CD4-positive, alpha-beta T cell treated with Interleukin-4 for 1 hour (primary cell): ENCODE results near the gene SOCS7.

Experiments
- DNase-seq, 2 donors: peaks; one replicate each; pipeline ENCODE4 v3.0.0-alpha.2; 2020 to 2022

Gene SOCS7

DNA sequence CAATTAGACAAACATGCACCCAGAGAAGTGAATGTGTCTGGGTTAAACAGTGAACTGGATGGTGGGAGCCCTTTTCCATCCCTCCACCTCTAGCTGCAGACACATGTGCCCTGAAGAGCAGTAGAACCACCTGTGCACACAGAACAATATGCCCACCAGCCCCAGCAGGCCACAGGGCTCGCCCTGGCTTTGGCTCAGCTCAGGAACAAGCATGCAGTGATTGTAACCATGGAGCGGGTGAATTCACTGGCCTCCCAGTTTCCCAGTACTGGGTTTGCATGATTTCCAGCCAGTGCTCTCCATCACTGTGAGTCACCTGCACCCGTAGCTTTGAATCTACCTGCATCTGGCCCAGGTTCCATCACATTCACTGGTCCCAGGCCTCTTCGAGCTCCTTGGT, 13.1 kb upstream of the SOCS7 start:
- no peak for DNase-seq

DNA sequence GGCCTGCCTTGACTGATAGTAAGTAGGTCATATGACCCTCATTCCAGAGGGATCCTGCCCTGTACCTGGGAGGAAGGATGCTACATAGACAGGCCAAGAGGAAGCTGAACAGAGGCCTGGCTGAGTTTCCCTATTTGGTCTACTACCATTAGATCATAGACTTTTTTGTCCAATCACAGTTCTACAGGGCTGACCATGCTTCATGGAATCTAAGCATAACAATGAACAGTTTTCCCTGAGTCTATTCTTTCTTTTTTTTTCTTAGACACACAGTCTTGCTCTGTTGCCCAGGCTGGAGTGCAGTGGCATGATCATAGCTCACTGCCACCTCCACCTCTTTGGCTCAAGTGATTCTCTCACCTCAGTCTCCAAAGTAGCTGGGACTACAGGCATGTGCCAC, 11.8 kb upstream of the SOCS7 start:
- no peak for DNase-seq

GRCh38 chr17:38341035-38341721, 10.5 kb upstream of the SOCS7 start:
- DNase-seq = no peak

DNA sequence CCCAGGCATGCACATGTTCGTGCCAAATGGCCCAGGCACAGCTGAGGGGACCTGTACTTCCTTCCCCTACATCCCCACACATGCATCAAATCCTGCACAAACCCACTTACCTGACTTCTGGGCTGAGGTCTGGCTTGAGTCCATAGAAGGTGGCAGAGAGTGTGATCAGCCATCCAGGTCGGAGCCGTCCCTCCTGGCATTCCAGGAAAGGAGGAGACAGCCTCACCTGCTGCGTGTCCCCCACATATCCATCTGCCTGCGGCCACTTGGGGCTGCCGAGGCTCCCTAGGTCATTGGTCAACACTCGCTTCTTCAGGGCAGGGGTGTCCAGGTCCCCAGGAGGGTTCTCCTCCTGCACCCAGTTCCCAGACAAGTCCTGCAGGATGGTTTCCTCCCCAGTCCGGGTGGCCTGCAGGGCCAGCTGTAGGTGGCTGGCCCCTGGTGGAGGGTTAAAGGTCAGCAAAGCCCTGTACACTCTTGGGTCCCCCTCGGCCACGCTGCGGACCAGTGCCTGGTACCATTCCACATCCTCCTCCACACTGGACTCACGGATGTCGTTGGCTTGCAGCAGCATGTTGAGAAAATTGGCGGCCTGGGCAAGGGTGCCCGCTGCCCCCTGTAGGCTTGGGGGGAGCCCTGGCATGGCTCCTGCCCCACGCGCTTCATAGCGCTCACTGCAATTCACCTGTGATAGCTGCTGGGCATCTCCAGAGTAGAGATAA, 8.6 kb upstream of the SOCS7 start:
- no peak for DNase-seq

- DNase-seq = no peak
These were observed 7.8 kb upstream of the SOCS7 start, which contains the start of gene GPR179 for GRCh38 chr17:38343608-38344419. GPR179 (minus strand) TSS chr17:38343956; CDS start chr17:38343789, 167 bp downstream.

GRCh38 chr17:38344420-38344745, 7.3 kb upstream of the SOCS7 start:
- DNase-seq = no peak

GRCh38 chr17:38345743-38346142, 5.9 kb upstream of the SOCS7 start:
- no peak for DNase-seq

DNA sequence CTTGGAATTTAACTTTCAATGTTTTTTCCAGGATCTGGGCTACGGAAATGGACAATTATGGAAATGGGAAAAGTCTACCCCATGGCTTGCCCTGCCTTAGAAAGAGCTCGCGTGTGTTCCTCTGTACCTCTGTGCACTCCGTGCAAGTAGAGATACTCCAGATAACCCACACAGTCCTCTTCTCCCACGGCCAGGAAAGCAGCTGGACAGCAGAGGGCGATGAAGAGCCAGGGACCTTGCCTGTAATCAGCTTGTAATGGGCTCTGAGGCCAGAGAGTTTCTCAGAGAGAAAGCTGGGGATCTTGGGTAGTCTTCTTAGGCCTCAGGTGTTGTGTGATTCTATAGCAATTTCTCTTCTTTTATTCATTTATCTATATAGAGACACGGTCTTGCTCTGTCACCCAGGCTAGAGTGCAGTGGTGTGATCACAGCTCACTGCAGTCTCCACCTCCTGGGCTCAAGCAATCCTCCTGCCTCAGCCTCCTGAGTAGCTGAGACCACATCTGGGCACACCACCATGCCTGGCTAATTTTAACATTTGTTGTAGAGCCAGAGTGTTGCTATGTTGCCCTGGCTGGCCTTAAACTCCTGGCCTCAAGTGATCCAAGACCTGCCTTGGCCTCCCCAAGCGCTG, 2.4 kb upstream of the SOCS7 start:
- DNase-seq = peak; percentile 85 to 88

DNA sequence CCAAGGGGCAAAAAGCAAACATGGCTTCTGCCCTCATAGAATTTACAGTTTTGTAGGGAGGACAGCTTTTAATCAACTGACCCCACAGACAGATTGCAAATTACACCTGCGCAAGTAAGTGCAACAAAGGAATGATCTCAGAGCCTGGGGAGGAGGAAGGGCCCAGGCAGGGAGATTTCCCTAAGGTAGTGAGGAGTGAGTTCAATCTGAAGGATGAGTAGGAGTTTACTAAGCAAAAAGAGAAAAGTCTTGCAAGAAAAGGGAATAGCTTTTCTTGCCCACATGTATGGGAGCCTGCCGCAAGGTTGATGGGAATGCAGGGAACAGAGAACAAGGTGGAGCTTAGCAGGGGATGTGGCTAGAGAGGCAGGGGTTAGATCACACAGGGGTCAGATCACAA, 1.6 kb upstream of the SOCS7 start:
- DNase-seq = no peak

DNA sequence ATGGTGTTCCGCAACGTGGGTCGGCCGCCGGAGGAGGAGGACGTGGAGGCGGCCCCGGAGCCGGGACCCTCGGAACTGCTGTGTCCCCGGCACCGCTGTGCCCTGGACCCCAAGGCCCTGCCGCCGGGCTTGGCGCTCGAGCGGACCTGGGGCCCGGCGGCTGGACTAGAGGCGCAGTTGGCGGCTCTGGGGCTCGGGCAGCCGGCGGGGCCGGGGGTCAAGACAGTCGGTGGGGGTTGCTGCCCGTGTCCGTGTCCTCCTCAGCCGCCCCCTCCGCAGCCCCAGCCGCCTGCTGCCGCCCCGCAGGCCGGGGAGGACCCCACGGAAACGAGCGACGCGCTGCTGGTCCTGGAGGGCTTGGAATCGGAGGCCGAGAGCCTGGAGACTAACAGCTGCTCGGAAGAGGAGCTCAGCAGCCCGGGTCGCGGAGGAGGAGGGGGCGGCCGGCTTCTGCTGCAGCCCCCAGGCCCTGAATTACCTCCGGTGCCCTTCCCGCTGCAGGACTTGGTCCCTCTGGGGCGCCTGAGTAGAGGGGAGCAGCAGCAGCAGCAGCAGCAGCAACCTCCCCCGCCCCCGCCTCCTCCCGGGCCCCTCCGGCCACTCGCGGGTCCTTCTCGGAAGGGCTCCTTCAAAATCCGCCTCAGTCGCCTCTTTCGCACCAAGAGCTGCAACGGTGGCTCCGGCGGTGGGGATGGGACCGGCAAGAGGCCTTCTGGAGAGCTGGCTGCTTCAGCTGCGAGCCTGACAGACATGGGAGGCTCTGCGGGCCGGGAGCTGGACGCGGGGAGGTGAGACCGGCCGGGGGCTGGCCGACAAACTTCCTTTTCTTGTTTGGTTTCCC, 821 bp downstream of the SOCS7 start:
- DNase-seq = no peak

- DNase-seq = no peak
These were observed 1.5 kb downstream of the SOCS7 start for GRCh38 chr17:38353086-38353604.

GRCh38 chr17:38353668-38354067, 2.0 kb downstream of the SOCS7 start:
- no peak for DNase-seq

GRCh38 chr17:38354466-38354865, 2.8 kb downstream of the SOCS7 start:
- DNase-seq = no peak

GRCh38 chr17:38355251-38355650, 3.6 kb downstream of the SOCS7 start:
- no peak for DNase-seq

GRCh38 chr17:38357486-38358123, 6.0 kb downstream of the SOCS7 start:
- no peak for DNase-seq

- no peak for DNase-seq
These were observed 7.2 kb downstream of the SOCS7 start for GRCh38 chr17:38358586-38359513.

- DNase-seq = no peak
These were observed 10.2 kb downstream of the SOCS7 start for GRCh38 chr17:38361694-38362465.

- no peak for DNase-seq
These were observed 11.4 kb downstream of the SOCS7 start for GRCh38 chr17:38363016-38363415.

DNA sequence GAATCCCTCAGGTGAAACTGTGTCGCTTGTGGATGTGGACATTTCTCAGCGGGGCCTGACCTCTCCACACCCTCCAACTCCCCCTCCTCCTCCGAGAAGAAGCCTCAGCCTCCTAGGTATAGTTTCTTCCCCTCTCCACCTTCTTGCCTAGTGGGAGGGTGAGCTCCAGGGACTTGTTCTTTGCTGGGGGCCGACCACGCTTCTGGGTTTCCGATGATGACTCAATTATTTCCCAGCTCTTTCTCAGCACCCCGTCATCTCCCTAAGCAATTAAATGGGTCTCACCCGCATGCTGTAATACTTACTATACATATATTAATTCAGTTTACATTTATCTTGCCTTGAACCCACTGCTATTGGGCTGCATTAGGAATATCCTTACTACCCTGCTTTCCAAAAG, 13.1 kb downstream of the SOCS7 start:
- DNase-seq = no peak
